H1 (cell line): Measurements from ENCODE around the gene TFF1. TPM values are rescaled to one million over a fixed set of nuclear protein-coding genes. Genes with fewer than 3 reads are reported as not detected.

Experiments used
- CTCF ChIA-PET: fragments of 300-600 bp; sonication (Branson Sonifier 250); formaldehyde crosslinking; loops from one replicate; lab custom pipeline; 2021; ENCODE audit not compliant: partially characterized antibody; lab: Charles Lee
- POLR2A ChIA-PET: fragments of 300-600 bp; sonication (Branson Sonifier 250); formaldehyde crosslinking; loops from one replicate; lab custom pipeline; 2021; ENCODE audit warnings: inconsistent platforms; ENCODE audit not compliant: partially characterized antibody; lab: Charles Lee
- DNase-seq, 2 experiments: peaks; one replicate each; pipeline versions ENCODE4 v3.0.0 to v3.0.0-alpha.2; 2010 to 2022; ENCODE audit warnings: low spot score in 2 of 2, low read depth in 1 of 2, mixed read lengths in 1 of 2
- FAIRE-seq: peaks from 2 replicates; lab custom pipeline; 2011; peaks lifted over from hg19 to GRCh38; lab: Jason Lieb, UNC
- H2AFZ ChIP-seq: 2 replicates; pipeline ENCODE4 v1.8.1; 2012; ENCODE audit warnings: low read length, inconsistent platforms
- H2AK5ac ChIP-seq: 2 replicates; pipeline ENCODE4 v1.6.1; 2013; ENCODE audit warnings: low read depth, low read length
- H2BK120ac ChIP-seq: replicated peaks from 2 replicates; pipeline ENCODE3; 2013; ENCODE audit warnings: low read depth, low read length, inconsistent platforms
- H2BK12ac ChIP-seq: 2 replicates; pipeline ENCODE4 v1.6.1; 2013; ENCODE audit warnings: low read depth, low read length
- H2BK15ac ChIP-seq: 2 replicates; pipeline ENCODE4 v1.6.1; 2013; ENCODE audit warnings: low read length
- H2BK20ac ChIP-seq: 2 replicates; pipeline ENCODE4 v1.6.1; 2013; ENCODE audit warnings: low read length
- H2BK5ac ChIP-seq: 2 replicates; pipeline ENCODE4 v1.6.1; 2013; ENCODE audit warnings: low read depth, low read length
- H3K14ac ChIP-seq: 2 replicates; pipeline ENCODE4 v1.6.1; 2013; ENCODE audit warnings: inconsistent platforms; ENCODE audit not compliant: insufficient read length
- H3K18ac ChIP-seq: 2 replicates; pipeline ENCODE4 v1.6.1; 2013; ENCODE audit warnings: low read length; ENCODE audit errors: extremely low read depth
- H3K23ac ChIP-seq: 2 replicates; pipeline ENCODE4 v1.6.1; 2013; ENCODE audit warnings: inconsistent platforms; ENCODE audit not compliant: insufficient read length
- H3K23me2 ChIP-seq: 2 replicates; pipeline ENCODE4 v1.6.1; 2013; ENCODE audit warnings: low read depth, low read length
- H3K27ac ChIP-seq: 2 replicates; pipeline ENCODE4 v1.6.1; 2011; ENCODE audit warnings: low read depth, low read length, inconsistent platforms
- H3K27me3 ChIP-seq, 4 experiments: replicated peaks in 1 of 4; 1 replicate in 1 of 4; 2 replicates in 3 of 4; pipeline versions ENCODE4 v1.6.1 to v1.8.1; 2011 to 2013; ENCODE audit warnings: low read length in 3 of 4, mild to moderate bottlenecking in 3 of 4, inconsistent platforms in 2 of 4, mixed read lengths in 2 of 4, moderate library complexity in 1 of 4; ENCODE audit not compliant: control insufficient read depth in 3 of 4, insufficient read depth in 3 of 4; ENCODE audit errors: extremely low read depth in 1 of 4
- H3K36me3 ChIP-seq, 4 experiments: 2 replicates each; pipeline versions ENCODE4 v1.6.1 to v1.8.1; 2011 to 2013; ENCODE audit warnings: mild to moderate bottlenecking in 4 of 4, low read length in 3 of 4, moderate library complexity in 2 of 4, control low read depth in 1 of 4, inconsistent platforms in 1 of 4; ENCODE audit not compliant: insufficient read depth in 4 of 4, control insufficient read depth in 2 of 4
- H3K4ac ChIP-seq: replicated peaks from 2 replicates; pipeline ENCODE3; 2013; ENCODE audit warnings: low read length, low read depth, mixed read lengths, inconsistent platforms; ENCODE audit not compliant: insufficient read length
- H3K4me1 ChIP-seq, 4 experiments: replicated peaks in 1 of 4; 1 replicate in 1 of 4; 2 replicates in 3 of 4; pipeline versions ENCODE4 v1.6.1 to v1.8.1; 2011 to 2013; ENCODE audit warnings: low read length in 3 of 4, inconsistent platforms in 2 of 4, mixed read lengths in 1 of 4; ENCODE audit not compliant: insufficient read depth in 4 of 4, control insufficient read depth in 3 of 4
- H3K4me2 ChIP-seq, 2 experiments: 2 replicates each; pipeline versions ENCODE4 v1.6.1 to v1.8.1; 2011 to 2013; ENCODE audit warnings: low read depth in 2 of 2, low read length in 2 of 2, control low read depth in 1 of 2, inconsistent platforms in 1 of 2, mild to moderate bottlenecking in 1 of 2; ENCODE audit not compliant: insufficient read depth in 1 of 2
- H3K4me3 ChIP-seq, 4 experiments: fragments of 200-600, 300-600 bp in 1 of 4; sonication (generic), shearing (Covaris generic), sonication (Bioruptor Twin) in 1 of 4; 2 replicates each; pipeline versions ENCODE4 v1.5.1 to v1.8.1; 2011 to 2016; ENCODE audit warnings: low read length in 4 of 4, low read depth in 3 of 4, control low read depth in 2 of 4, inconsistent platforms in 2 of 4, mild to moderate bottlenecking in 2 of 4, mixed read lengths in 1 of 4, moderate library complexity in 1 of 4; ENCODE audit not compliant: insufficient read depth in 2 of 4; ENCODE audit errors: extremely low read depth in 1 of 4
- H3K56ac ChIP-seq: replicated peaks from 2 replicates; pipeline ENCODE3; 2013; ENCODE audit warnings: low read depth, mild to moderate bottlenecking, mixed read lengths, low read length, inconsistent platforms; ENCODE audit not compliant: insufficient read length
- H3K79me1 ChIP-seq: 2 replicates; pipeline ENCODE4 v1.6.1; 2013; ENCODE audit warnings: low read depth, low read length, control low read depth
- H3K79me2 ChIP-seq, 2 experiments: 2 replicates each; pipeline versions ENCODE4 v1.6.1 to v1.8.1; 2012 to 2013; ENCODE audit warnings: low read length in 2 of 2, mild to moderate bottlenecking in 2 of 2, inconsistent platforms in 1 of 2; ENCODE audit not compliant: insufficient read depth in 2 of 2, control insufficient read depth in 1 of 2
- H3K9ac ChIP-seq, 4 experiments: replicated peaks in 1 of 4; 1 replicate in 1 of 4; 2 replicates in 3 of 4; pipeline versions ENCODE4 v1.6.1 to v1.8.1; 2011 to 2013; ENCODE audit warnings: low read depth in 3 of 4, low read length in 3 of 4, control low read depth in 2 of 4, mild to moderate bottlenecking in 2 of 4, moderate library complexity in 2 of 4, inconsistent platforms in 1 of 4; ENCODE audit errors: extremely low read depth in 1 of 4
- H3K9me3 ChIP-seq, 2 experiments: 2 replicates each; pipeline versions ENCODE4 v1.6.1 to v1.8.1; 2012 to 2013; ENCODE audit warnings: mild to moderate bottlenecking in 2 of 2, moderate library complexity in 2 of 2, control low read depth in 1 of 2, inconsistent platforms in 1 of 2, low read depth in 1 of 2, low read length in 1 of 2, mixed read lengths in 1 of 2; ENCODE audit not compliant: insufficient read depth in 2 of 2
- H4K20me1 ChIP-seq, 2 experiments: replicated peaks in 1 of 2; 2 replicates each; pipeline versions ENCODE3 to v1.8.1; 2011 to 2013; ENCODE audit warnings: inconsistent platforms in 2 of 2, low read length in 2 of 2, mild to moderate bottlenecking in 1 of 2; ENCODE audit not compliant: insufficient read depth in 2 of 2, control insufficient read depth in 1 of 2
- H4K5ac ChIP-seq: 2 replicates; pipeline ENCODE4 v1.6.1; 2013; ENCODE audit warnings: low read length, low read depth, mixed read lengths, inconsistent platforms; ENCODE audit not compliant: insufficient read length
- H4K8ac ChIP-seq: 2 replicates; pipeline ENCODE4 v1.8.0; 2013; ENCODE audit warnings: mild to moderate bottlenecking, moderate library complexity, low read length, inconsistent platforms; ENCODE audit not compliant: insufficient read depth; ENCODE audit errors: extremely low read depth
- H4K91ac ChIP-seq: replicated peaks from 2 replicates; pipeline ENCODE3; 2013; ENCODE audit warnings: low read length, mixed read lengths, inconsistent platforms; ENCODE audit not compliant: insufficient read length
- CEBPB ChIP-seq: IDR thresholded peaks from 2 replicates; pipeline ENCODE4 v1.6.1; 2012; ENCODE audit warnings: low read depth, low read length
- CTCF ChIP-seq, 3 experiments: IDR thresholded peaks; 1 replicate in 2 of 3; 2 replicates in 1 of 3; pipeline versions ENCODE4 v1.5.1 to v1.6.1; 2011; ENCODE audit warnings: low read length in 3 of 3, mild to moderate bottlenecking in 3 of 3, inconsistent platforms in 2 of 3, low read depth in 1 of 3, moderate library complexity in 1 of 3; ENCODE audit not compliant: insufficient read depth in 1 of 3; ENCODE audit errors: control extremely low read depth in 1 of 3
- EZH2 ChIP-seq: fragments of 200-600 bp; sonication (generic); IDR thresholded peaks from 2 replicates; pipeline ENCODE4 v1.7.1; 2012; ENCODE audit warnings: low read depth, mild to moderate bottlenecking, moderate library complexity, low read length, inconsistent platforms; ENCODE audit not compliant: severe bottlenecking
- SAP30 ChIP-seq: fragments of 300-600 bp; sonication (generic); IDR thresholded peaks from 2 replicates; pipeline ENCODE4 v1.7.1; 2012; ENCODE audit warnings: low read length, moderate library complexity, mild to moderate bottlenecking, inconsistent platforms; ENCODE audit not compliant: insufficient read depth, insufficient replicate concordance
- SIRT6 ChIP-seq: IDR thresholded peaks from one replicate; pipeline ENCODE4 v1.7.1; 2012; ENCODE audit warnings: low read length, inconsistent platforms
- SP2 ChIP-seq: IDR thresholded peaks from 2 replicates; pipeline ENCODE4 v1.6.1; 2012; ENCODE audit warnings: mild to moderate bottlenecking, low read length, inconsistent platforms
- TAF1 ChIP-seq: IDR thresholded peaks from 2 replicates; pipeline ENCODE4 v1.6.1; 2011; ENCODE audit warnings: mild to moderate bottlenecking, low read depth, low read length
- WGBS, 2 experiments: shearing (Covaris generic) in 1 of 2; methylation state at CpG; one replicate each; pipeline versions ENCODE4 v1.1.6 to v1.1.7; 2013 to 2015; ENCODE audit warnings: low lambda C conversion rate in 2 of 2, mixed read lengths in 2 of 2, inconsistent platforms in 1 of 2, low coverage in 1 of 2, missing lambda C conversion rate in 1 of 2; ENCODE audit not compliant: insufficient replicate concordance in 2 of 2, insufficient coverage in 1 of 2, insufficient read length in 1 of 2; ENCODE audit errors: extremely low coverage in 1 of 2, missing lambda C conversion rate in 1 of 2; 5-methylcytosine and 5-hydroxymethylcytosine counted together
- polyA plus RNA-seq, 7 experiments: library from polyadenylated mRNA; depleted of rRNA in 3 of 7; stranded (reverse) in 5 of 7; unstranded in 2 of 7; fragments of >200 nt in 5 of 7; fragments of 200-250 nt in 2 of 7; gene quantifications; 1 replicate in 5 of 7; 2 replicates in 1 of 7; 4 replicates in 1 of 7; pipeline versions ENCODE4 v1.2.1 to v1.2.3, GENCODE V29; 2011 to 2013; ENCODE audit warnings: missing spikeins in 2 of 7, mixed read lengths in 2 of 7
- total RNA-seq: library from RNA; stranded (reverse); fragmentation: NEBNext Ultra II Directional; extraction: Animal tissue kit (Norgen Biotek cat#: 25700); gene quantifications from 2 replicates; pipeline ENCODE4 v1.2.1, GENCODE V29; 2021
- TF ChIP-seq, protein P1 (sequence below): IDR thresholded peaks from 2 replicates; pipeline ENCODE4 v1.6.1; 2012; ENCODE audit warnings: inconsistent platforms

Gene TFF1
- total and polyA plus RNA-seq, 2 of the 8 experiments (the other 6 are each of a cell fraction or from before 2014, with no cell fraction given), result not detected

DNA sequence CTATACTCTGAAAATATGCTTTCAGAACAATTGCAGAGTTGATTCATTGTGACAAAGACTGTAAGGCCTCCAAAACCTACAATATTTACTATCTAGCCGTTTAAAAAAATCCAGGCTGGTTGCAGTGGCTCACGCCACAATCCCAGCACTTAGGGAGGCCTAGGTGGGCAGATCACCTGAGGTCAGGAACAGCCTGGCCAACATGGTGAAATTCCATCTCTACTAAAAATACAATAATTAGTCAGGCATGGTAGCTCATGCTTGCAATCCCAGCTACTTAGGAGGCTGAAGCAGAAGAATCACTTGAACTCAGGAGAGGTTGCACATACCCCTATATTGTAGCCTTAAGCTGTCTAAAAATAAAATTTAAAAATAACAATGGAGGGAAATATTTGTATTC lies 10.3 kb downstream of the TFF1 start:
- Histone ChIP-seq H2BK120ac (no peak overlapping the region), H2BK5ac (no peak overlapping the region), H3K36me3 (no peaks in the 10 kb centered on the region), H2BK12ac (no peak overlapping the region), H4K20me1 (no peaks in the 10 kb centered on the region), H3K4ac (no peak overlapping the region), H4K91ac (no peak overlapping the region), H3K9me3 (peaks cover 8 to 9% of the 10 kb centered on the region in 2 experiments), H3K56ac (no peak overlapping the region), H3K14ac (no peak overlapping the region), H2AFZ (no peak overlapping the region), H3K4me1 (no peaks in the 10 kb centered on the region), H2AK5ac (no peak overlapping the region), H4K5ac (no peak overlapping the region), H3K23ac (no peak overlapping the region), H3K27ac (no peak overlapping the region), H3K79me2 (no peaks in the 10 kb centered on the region), H3K4me2 (no peak overlapping the region), H2BK20ac (no peak overlapping the region), H2BK15ac (no peak overlapping the region), H3K9ac (no peak overlapping the region), H3K18ac (no peak overlapping the region), H3K79me1 (no peaks in the 10 kb centered on the region; the same call in 1 of the 2 replicates), H3K4me3 (no peak overlapping the region), H4K8ac (no peak overlapping the region), H3K23me2 (no peaks in the 10 kb centered on the region), H3K27me3 (no peaks in the 10 kb centered on the region)
- POLR2A ChIA-PET, result no interaction called here
- CTCF ChIA-PET, result no interaction called here
- WGBS, 2 experiments, result 92% methylated on average over 2 of the region's 2 CpGs; no CpG with 5 or more reads in 1 of the 2 experiments
- no peak for TF ChIP-seq TAF1
- TF ChIP-seq, protein P1, sequence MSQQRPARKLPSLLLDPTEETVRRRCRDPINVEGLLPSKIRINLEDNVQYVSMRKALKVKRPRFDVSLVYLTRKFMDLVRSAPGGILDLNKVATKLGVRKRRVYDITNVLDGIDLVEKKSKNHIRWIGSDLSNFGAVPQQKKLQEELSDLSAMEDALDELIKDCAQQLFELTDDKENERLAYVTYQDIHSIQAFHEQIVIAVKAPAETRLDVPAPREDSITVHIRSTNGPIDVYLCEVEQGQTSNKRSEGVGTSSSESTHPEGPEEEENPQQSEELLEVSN, result no peak
- TF ChIP-seq EZH2, result no peak
- no peak for TF ChIP-seq SAP30
- TF ChIP-seq SIRT6, result no peak
- TF ChIP-seq CTCF (IDR thresholded peaks at IDR 0.05; ENCODE audit: control extremely low read depth in 1 of 3, insufficient read depth in 1 of 3, low read depth in 1 of 3, low read length in 3 of 3), result no peak
- no peak for TF ChIP-seq SP2
- TF ChIP-seq CEBPB, result no peak
- no peak for FAIRE-seq
- no peak for DNase-seq
